OCI-M1 (cell line): ENCODE results near the gene ANKRD44.
"Not testable (repeated sequence)": the region's sequence is repeated elsewhere in the genome, so short reads cannot be mapped to it uniquely, and the experiment has no call there.

ENCODE experiments used
- DNase-seq: peaks from one replicate; lab custom pipeline; 2025; lab: John Stamatoyannopoulos, UW

The ANKRD44 gene

GRCh38 chr2:197287596-197287932 is 23.0 kb downstream of the ANKRD44 start:
- not testable (repeated sequence) for DNase-seq

- peak; percentile 45 for DNase-seq
These were observed 23.6 kb downstream of the ANKRD44 start for GRCh38 chr2:197286805-197287595.

GRCh38 chr2:197285361-197285760 is 25.2 kb downstream of the ANKRD44 start:
- DNase-seq = no peak

GRCh38 chr2:197284956-197285355 is 25.6 kb downstream of the ANKRD44 start:
- DNase-seq = no peak

GRCh38 chr2:197281421-197281820 is 29.2 kb downstream of the ANKRD44 start:
- peak; percentile 64 for DNase-seq

GRCh38 chr2:197280015-197280702 is 30.4 kb downstream of the ANKRD44 start:
- peak; percentile 53 for DNase-seq

- no peak for DNase-seq
These were observed 31.5 kb downstream of the ANKRD44 start for GRCh38 chr2:197278799-197279763.

GRCh38 chr2:197277794-197278193 is 32.8 kb downstream of the ANKRD44 start:
- DNase-seq = no peak

GRCh38 chr2:197276156-197276555 is 34.4 kb downstream of the ANKRD44 start:
- no peak for DNase-seq

GRCh38 chr2:197274937-197275336 is 35.6 kb downstream of the ANKRD44 start:
- no peak for DNase-seq

- DNase-seq = no peak
These were observed 36.2 kb downstream of the ANKRD44 start for GRCh38 chr2:197274349-197274748.

- DNase-seq = no peak
These were observed 37.1 kb downstream of the ANKRD44 start for GRCh38 chr2:197273485-197273884.

GRCh38 chr2:197270601-197271000 is 40.0 kb downstream of the ANKRD44 start:
- DNase-seq = no peak

GRCh38 chr2:197269815-197270214 is 40.8 kb downstream of the ANKRD44 start:
- DNase-seq = no peak

GRCh38 chr2:197268786-197269584 is 41.6 kb downstream of the ANKRD44 start:
- peak; percentile 25 for DNase-seq

GRCh38 chr2:197266477-197266876 is 44.1 kb downstream of the ANKRD44 start:
- DNase-seq = no peak

- no peak for DNase-seq
These were observed 44.7 kb downstream of the ANKRD44 start for GRCh38 chr2:197265924-197266323.

GRCh38 chr2:197265036-197265435 is 45.5 kb downstream of the ANKRD44 start:
- no peak for DNase-seq

GRCh38 chr2:197264332-197264731 is 46.2 kb downstream of the ANKRD44 start:
- DNase-seq = no peak

- DNase-seq = no peak
These were observed 47.5 kb downstream of the ANKRD44 start for GRCh38 chr2:197263077-197263476.

- DNase-seq = no peak
These were observed 48.8 kb downstream of the ANKRD44 start for GRCh38 chr2:197261808-197262226.
